Effector memory CD4-positive, alpha-beta T cell (primary cell): Measurements from ENCODE around the gene TRIM44.

Experiments used
- DNase-seq, 3 donors: peaks; one replicate each; pipeline ENCODE4 v3.0.0-alpha.2; 2020
- H3K27ac ChIP-seq: 2 replicates; pipeline ENCODE4 v1.7.0; 2013; ENCODE audit warnings: mild to moderate bottlenecking, low read length, moderate library complexity; ENCODE audit not compliant: insufficient read depth, poor library complexity, severe bottlenecking
- H3K27me3 ChIP-seq: replicated peaks from 2 replicates; pipeline ENCODE4 v1.7.0; 2013; ENCODE audit warnings: mild to moderate bottlenecking, low read length; ENCODE audit not compliant: insufficient read depth, control insufficient read depth, poor library complexity, severe bottlenecking
- H3K36me3 ChIP-seq: 2 replicates; pipeline ENCODE4 v1.7.0; 2013; ENCODE audit warnings: mild to moderate bottlenecking, low read length, moderate library complexity; ENCODE audit not compliant: control insufficient read depth, insufficient read depth
- H3K4me1 ChIP-seq: 2 replicates; pipeline ENCODE4 v1.7.0; 2013; ENCODE audit warnings: low read length, mild to moderate bottlenecking; ENCODE audit not compliant: control insufficient read depth, insufficient read depth, poor library complexity, severe bottlenecking
- H3K4me3 ChIP-seq: 2 replicates; pipeline ENCODE4 v1.7.0; 2013; ENCODE audit warnings: low read length, low read depth, mild to moderate bottlenecking; ENCODE audit not compliant: insufficient read depth, poor library complexity, severe bottlenecking
- H3K9me3 ChIP-seq: 2 replicates; pipeline ENCODE4 v1.7.0; 2013; ENCODE audit warnings: mild to moderate bottlenecking, low read length, moderate library complexity; ENCODE audit not compliant: control insufficient read depth

TRIM44 gene

GRCh38 chr11:35682230-35683173 lies 19.9 kb downstream of the TRIM44 start:
- no peak overlapping the region for H3K27ac ChIP-seq
- peaks cover 7% of the 10 kb centered on the region for H3K36me3 ChIP-seq
- no peak overlapping the region for H3K4me3 ChIP-seq
- no peaks in the 10 kb centered on the region for H3K4me1 ChIP-seq
- DNase-seq, result no peak
- H3K9me3 ChIP-seq, result no peaks in the 10 kb centered on the region
- no peaks in the 10 kb centered on the region for H3K27me3 ChIP-seq

- Histone ChIP-seq H3K27ac (no peak overlapping the region), H3K4me1 (no peaks in the 10 kb centered on the region), H3K36me3 (peaks cover 7% of the 10 kb centered on the region), H3K27me3 (no peaks in the 10 kb centered on the region), H3K9me3 (no peaks in the 10 kb centered on the region), H3K4me3 (no peak overlapping the region)
- no peak for DNase-seq
These were observed 21.3 kb downstream of the TRIM44 start for GRCh38 chr11:35683728-35684339.

- Histone ChIP-seq H3K27ac (no peak overlapping the region), H3K4me1 (no peaks in the 10 kb centered on the region), H3K36me3 (peaks cover 7% of the 10 kb centered on the region), H3K27me3 (no peaks in the 10 kb centered on the region), H3K9me3 (no peaks in the 10 kb centered on the region), H3K4me3 (no peak overlapping the region)
- DNase-seq, result no peak
These were observed 25.4 kb downstream of the TRIM44 start for GRCh38 chr11:35688023-35688422.

- no peaks in the 10 kb centered on the region for H3K27me3 ChIP-seq
- no peak overlapping the region for H3K27ac ChIP-seq
- H3K4me3 ChIP-seq, result no peak overlapping the region
- H3K36me3 ChIP-seq, result peaks cover 7% of the 10 kb centered on the region
- no peak for DNase-seq
- no peaks in the 10 kb centered on the region for H3K9me3 ChIP-seq
- H3K4me1 ChIP-seq, result no peaks in the 10 kb centered on the region
These were observed 26.8 kb downstream of the TRIM44 start for GRCh38 chr11:35689081-35689996.

GRCh38 chr11:35702126-35702525 lies 39.6 kb downstream of the TRIM44 start:
- no peaks in the 10 kb centered on the region for H3K27me3 ChIP-seq
- DNase-seq, result no peak

GRCh38 chr11:35709376-35709775 lies 46.8 kb downstream of the TRIM44 start:
- Histone ChIP-seq H3K9me3 (no peaks in the 10 kb centered on the region), H3K36me3 (no peaks in the 10 kb centered on the region), H3K27ac (no peak overlapping the region), H3K27me3 (no peaks in the 10 kb centered on the region), H3K4me3 (no peak overlapping the region), H3K4me1 (no peaks in the 10 kb centered on the region)
- DNase-seq, result no peak

More at GRCh38 chr11:35702126-35702525, 39.6 kb downstream of the TRIM44 start:
- H3K4me1 ChIP-seq, result no peaks in the 10 kb centered on the region
- no peaks in the 10 kb centered on the region for H3K9me3 ChIP-seq
- H3K4me3 ChIP-seq, result no peak overlapping the region
- no peaks in the 10 kb centered on the region for H3K36me3 ChIP-seq
- H3K27ac ChIP-seq, result no peak overlapping the region

- Histone ChIP-seq H3K4me3 (no peak overlapping the region), H3K36me3 (no peaks in the 10 kb centered on the region), H3K4me1 (no peaks in the 10 kb centered on the region), H3K27ac (no peak overlapping the region), H3K27me3 (no peaks in the 10 kb centered on the region), H3K9me3 (no peaks in the 10 kb centered on the region)
- no peak for DNase-seq
These were observed 48.8 kb downstream of the TRIM44 start for GRCh38 chr11:35711173-35711910.

- Histone ChIP-seq H3K9me3 (no peaks in the 10 kb centered on the region), H3K27me3 (no peaks in the 10 kb centered on the region), H3K27ac (no peak overlapping the region), H3K4me3 (no peak overlapping the region), H3K4me1 (no peaks in the 10 kb centered on the region), H3K36me3 (no peaks in the 10 kb centered on the region)
- DNase-seq, result no peak
These were observed 49.3 kb downstream of the TRIM44 start for GRCh38 chr11:35711924-35712323.

- DNase-seq, result no peak
- Histone ChIP-seq H3K4me1 (no peaks in the 10 kb centered on the region), H3K27ac (no peak overlapping the region), H3K4me3 (no peak overlapping the region), H3K9me3 (no peaks in the 10 kb centered on the region), H3K27me3 (no peaks in the 10 kb centered on the region), H3K36me3 (no peaks in the 10 kb centered on the region)
These were observed 50.0 kb downstream of the TRIM44 start for GRCh38 chr11:35712533-35712932.
